MM.1S (cell line): ENCODE measurements around the gene CCL27.

Experiments used
- DNase-seq: peaks from one replicate; pipeline ENCODE4 v3.0.0-alpha.2; 2015
- H2AFZ ChIP-seq: fragments of 300-600 bp; sonication (generic); 2 replicates; pipeline ENCODE4 v1.6.0; 2016; ENCODE audit warnings: antibody characterized with exemption, low read length
- H3F3A ChIP-seq: fragments of 300-600 bp; sonication (generic); 2 replicates; pipeline ENCODE4 v1.6.1; 2016; ENCODE audit warnings: mild to moderate bottlenecking, antibody characterized with exemption, low read length, moderate library complexity, mixed read lengths; ENCODE audit not compliant: insufficient read depth
- H3K27ac ChIP-seq: fragments of 300-600 bp; sonication (generic); 2 replicates; pipeline ENCODE4 v1.5.1; 2016; ENCODE audit warnings: mild to moderate bottlenecking, low read length
- H3K27me3 ChIP-seq: fragments of 300-600 bp; sonication (generic); replicated peaks from 2 replicates; pipeline ENCODE4 v1.6.0; 2016; ENCODE audit warnings: low read length; ENCODE audit not compliant: insufficient read depth
- H3K36me3 ChIP-seq: fragments of 300-600 bp; sonication (generic); replicated peaks from 2 replicates; pipeline ENCODE4 v1.6.1; 2016; ENCODE audit warnings: mild to moderate bottlenecking, low read length, mixed read lengths; ENCODE audit not compliant: insufficient read depth
- H3K4me1 ChIP-seq: fragments of 300-600 bp; sonication (generic); 2 replicates; pipeline ENCODE4 v1.6.1; 2016; ENCODE audit warnings: low read length, mixed read lengths
- H3K4me2 ChIP-seq: fragments of 300-600 bp; sonication (generic); 2 replicates; pipeline ENCODE4 v1.6.0; 2016; ENCODE audit warnings: low read depth, low read length
- H3K4me3 ChIP-seq: fragments of 300-600 bp; sonication (generic); 2 replicates; pipeline ENCODE4 v1.5.1; 2016; ENCODE audit warnings: low read length, mixed read lengths
- H3K79me2 ChIP-seq: fragments of 300-600 bp; sonication (generic); 2 replicates; pipeline ENCODE4 v1.6.1; 2016; ENCODE audit warnings: mixed run types, low read length, mixed read lengths
- H3K9ac ChIP-seq: fragments of 300-600 bp; sonication (generic); 2 replicates; pipeline ENCODE4 v1.6.1; 2016; ENCODE audit warnings: low read length, mixed read lengths
- H3K9me2 ChIP-seq: fragments of 300-600 bp; sonication (generic); replicated peaks from 2 replicates; pipeline ENCODE4 v1.6.1; 2016; ENCODE audit warnings: mild to moderate bottlenecking, low read length, mixed read lengths; ENCODE audit not compliant: insufficient read depth
- H3K9me3 ChIP-seq: fragments of 300-600 bp; sonication (generic); replicated peaks from 2 replicates; pipeline ENCODE4 v1.6.1; 2016; ENCODE audit warnings: mild to moderate bottlenecking, low read length, mixed read lengths; ENCODE audit not compliant: insufficient read depth
- H4K20me1 ChIP-seq: fragments of 300-600 bp; sonication (generic); 2 replicates; pipeline ENCODE4 v1.6.1; 2016; ENCODE audit warnings: mild to moderate bottlenecking, low read length, moderate library complexity, mixed read lengths; ENCODE audit not compliant: insufficient read depth
- EZH2 ChIP-seq: fragments of 300-600 bp; sonication (generic); optimal IDR thresholded peaks from 2 replicates; pipeline ENCODE3; 2017; ENCODE audit warnings: low read depth, mild to moderate bottlenecking, antibody characterized with exemption, low read length, mixed read lengths
- EZH2phosphoT487 ChIP-seq: fragments of 300-600 bp; sonication (generic); IDR thresholded peaks from 2 replicates; pipeline ENCODE4 v1.6.1; 2018; ENCODE audit warnings: antibody characterized with exemption, low read length
- TF ChIP-seq, protein P1 (sequence below): fragments of 300-600 bp; sonication (generic); IDR thresholded peaks from 2 replicates; pipeline ENCODE4 v1.5.1; 2016; ENCODE audit warnings: antibody characterized with exemption, low read length, mixed read lengths

Gene CCL27

DNA sequence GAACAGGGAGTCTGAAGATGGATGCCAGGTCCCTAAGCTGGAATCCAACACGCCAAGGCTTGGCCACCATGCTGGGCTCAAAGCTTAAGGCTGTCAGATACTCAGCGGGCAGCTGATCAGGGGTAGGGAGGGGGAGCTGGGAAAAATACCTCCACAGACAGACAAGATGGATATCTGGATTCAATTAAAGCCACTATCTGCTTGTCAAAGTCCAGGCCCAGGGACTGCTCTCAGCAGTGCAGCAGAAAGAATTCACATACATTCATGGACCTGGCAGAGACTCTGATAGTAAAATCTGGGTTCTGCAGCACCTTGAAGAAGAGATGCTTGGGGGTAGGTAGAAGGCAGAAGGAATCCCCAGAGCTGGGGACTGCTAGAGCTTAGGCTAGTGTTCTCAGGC is 47.3 kb downstream of the CCL27 start:
- Histone ChIP-seq H3K4me1 (peaks cover 13% of the 10 kb centered on the region; the same call in 1 of the 2 replicates), H2AFZ (no peak overlapping the region), H3K9me2 (no peaks in the 10 kb centered on the region), H3F3A (peaks cover 6% of the 10 kb centered on the region; the same call in 1 of the 2 replicates), H3K36me3 (no peaks in the 10 kb centered on the region), H3K4me2 (no peak overlapping the region), H3K79me2 (peaks cover 36% of the 10 kb centered on the region), H3K27me3 (no peaks in the 10 kb centered on the region), H3K9ac (no peak overlapping the region), H3K4me3 (no peak overlapping the region), H4K20me1 (no peaks in the 10 kb centered on the region), H3K27ac (no peak overlapping the region), H3K9me3 (no peaks in the 10 kb centered on the region)
- no peak for DNase-seq
- TF ChIP-seq, protein P1, sequence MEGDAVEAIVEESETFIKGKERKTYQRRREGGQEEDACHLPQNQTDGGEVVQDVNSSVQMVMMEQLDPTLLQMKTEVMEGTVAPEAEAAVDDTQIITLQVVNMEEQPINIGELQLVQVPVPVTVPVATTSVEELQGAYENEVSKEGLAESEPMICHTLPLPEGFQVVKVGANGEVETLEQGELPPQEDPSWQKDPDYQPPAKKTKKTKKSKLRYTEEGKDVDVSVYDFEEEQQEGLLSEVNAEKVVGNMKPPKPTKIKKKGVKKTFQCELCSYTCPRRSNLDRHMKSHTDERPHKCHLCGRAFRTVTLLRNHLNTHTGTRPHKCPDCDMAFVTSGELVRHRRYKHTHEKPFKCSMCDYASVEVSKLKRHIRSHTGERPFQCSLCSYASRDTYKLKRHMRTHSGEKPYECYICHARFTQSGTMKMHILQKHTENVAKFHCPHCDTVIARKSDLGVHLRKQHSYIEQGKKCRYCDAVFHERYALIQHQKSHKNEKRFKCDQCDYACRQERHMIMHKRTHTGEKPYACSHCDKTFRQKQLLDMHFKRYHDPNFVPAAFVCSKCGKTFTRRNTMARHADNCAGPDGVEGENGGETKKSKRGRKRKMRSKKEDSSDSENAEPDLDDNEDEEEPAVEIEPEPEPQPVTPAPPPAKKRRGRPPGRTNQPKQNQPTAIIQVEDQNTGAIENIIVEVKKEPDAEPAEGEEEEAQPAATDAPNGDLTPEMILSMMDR = no peak
- TF ChIP-seq EZH2 = no peak
- TF ChIP-seq EZH2phosphoT487 = no peak

DNA sequence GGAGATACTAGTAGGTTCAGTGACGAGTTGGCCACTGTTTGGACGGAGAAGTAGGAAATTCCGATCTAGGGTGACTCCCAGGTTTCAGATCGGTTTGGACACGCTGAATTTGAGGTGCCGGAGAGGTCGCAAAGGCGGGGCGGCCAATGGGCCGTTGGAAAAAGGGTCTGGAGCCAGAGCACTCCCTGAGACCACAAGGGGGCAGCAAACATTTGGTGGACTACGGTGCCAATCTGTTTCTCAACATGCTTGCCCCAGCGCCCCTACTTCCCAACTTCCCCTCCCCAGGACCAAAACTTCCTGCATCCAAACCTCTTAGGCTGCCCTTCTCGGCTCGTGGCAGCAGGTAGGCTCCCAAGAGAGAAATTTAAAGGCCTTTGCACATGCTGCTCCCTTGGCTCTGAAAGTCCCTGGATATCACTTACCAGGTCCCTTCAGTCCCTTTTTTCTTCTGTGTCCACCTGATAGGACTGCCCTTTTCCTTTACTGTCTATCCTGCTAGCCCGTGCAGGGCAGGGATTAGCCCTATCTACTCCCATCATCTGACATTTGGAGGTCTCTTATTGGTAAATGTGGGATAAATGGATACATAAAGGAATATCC is 49.6 kb downstream of the CCL27 start:
- H3K36me3 ChIP-seq = no peaks in the 10 kb centered on the region
- peaks cover 6% of the 10 kb centered on the region; the same call in 1 of the 2 replicates for H3F3A ChIP-seq
- H3K9me3 ChIP-seq = no peaks in the 10 kb centered on the region
- H3K27ac ChIP-seq = no peak overlapping the region; the same call in 1 of the 2 replicates
- H3K79me2 ChIP-seq = peaks cover 14% of the 10 kb centered on the region
- H3K9me2 ChIP-seq = no peaks in the 10 kb centered on the region
- H3K4me2 ChIP-seq = peak overlapping the region; percentile 97
- peaks cover 6% of the 10 kb centered on the region; the same call in 1 of the 2 replicates for H3K4me1 ChIP-seq
- H2AFZ ChIP-seq = peak overlapping the region; percentile 76
- H3K4me3 ChIP-seq = peak overlapping the region; percentile 86
- H3K27me3 ChIP-seq = no peaks in the 10 kb centered on the region
- DNase-seq = peak; percentile 77
- peak overlapping the region; percentile 89; the same call in 1 of the 2 replicates for H3K9ac ChIP-seq
- TF ChIP-seq, protein P1 = peak; percentile 84
- no peak for TF ChIP-seq EZH2phosphoT487
- H4K20me1 ChIP-seq = no peaks in the 10 kb centered on the region
